ENCODE data around the gene SLC25A52.
A peak's percentile ranks its signal among the peaks of the same experiment; 100 is the strongest.
"Not testable (repeated sequence)": the region's sequence is repeated elsewhere in the genome, so short reads cannot be mapped to it uniquely, and the experiment has no call there.

Gene SLC25A52

GRCh38 chr18:31760695-31761094 is at the start of gene SLC25A52:
SLC25A52 (minus strand) TSS chr18:31760880; CDS start chr18:31760661, 219 bp downstream.
- TF ChIP-seq ZFX (IDR thresholded peaks at IDR 0.05; ENCODE audit: borderline replicate concordance) (no peak), CTCF (IDR thresholded peaks at IDR 0.05) (no peak)

GRCh38 chr18:31809049-31809448 is 48.4 kb upstream of the SLC25A52 start:
- peak overlapping the region; percentile 71; the same call in 1 of the 2 replicates for H3K27ac ChIP-seq

More at GRCh38 chr18:31760695-31761094, at the start of gene SLC25A52:
- H3K27ac ChIP-seq, result no peak within 1 kb of the TSS

GRCh38 chr18:31801078-31801477 is 40.4 kb upstream of the SLC25A52 start:
- H3K27ac ChIP-seq, result no peak overlapping the region
- TF ChIP-seq ZFX (IDR thresholded peaks at IDR 0.05; ENCODE audit: borderline replicate concordance), result no peak
- TF ChIP-seq CTCF (IDR thresholded peaks at IDR 0.05), result no peak

GRCh38 chr18:31799257-31799656 is 38.6 kb upstream of the SLC25A52 start:
- H3K27ac ChIP-seq, result not testable (repeated sequence)

GRCh38 chr18:31798399-31798798 is 37.7 kb upstream of the SLC25A52 start:
- no peak overlapping the region for H3K27ac ChIP-seq
- no peak for TF ChIP-seq ZFX (IDR thresholded peaks at IDR 0.05; ENCODE audit: borderline replicate concordance)
- no peak for TF ChIP-seq CTCF (IDR thresholded peaks at IDR 0.05)

GRCh38 chr18:31795747-31796146 is 35.1 kb upstream of the SLC25A52 start:
- TF ChIP-seq ZFX (IDR thresholded peaks at IDR 0.05; ENCODE audit: borderline replicate concordance), result no peak
- no peak for TF ChIP-seq CTCF (IDR thresholded peaks at IDR 0.05)
- no peak overlapping the region for H3K27ac ChIP-seq

GRCh38 chr18:31793531-31793930 is 32.9 kb upstream of the SLC25A52 start:
- TF ChIP-seq ZFX (IDR thresholded peaks at IDR 0.05; ENCODE audit: borderline replicate concordance), result no peak
- no peak for TF ChIP-seq CTCF (IDR thresholded peaks at IDR 0.05)
- H3K27ac ChIP-seq, result no peak overlapping the region

- TF ChIP-seq CTCF (IDR thresholded peaks at IDR 0.05) (no peak), ZFX (IDR thresholded peaks at IDR 0.05; ENCODE audit: borderline replicate concordance) (no peak)
- H3K27ac ChIP-seq, result no peak overlapping the region
Measured at GRCh38 chr18:31792580-31792911, 31.9 kb upstream of the SLC25A52 start.

Measured in 22Rv1 (cell line).